Activated CD4-positive, alpha-beta T cell treated with anti-CD3 and anti-CD28 coated beads, Interleukin-2, amount 10 ng/mL, durations not matched to agents 24 days and 14 days (primary cell): ENCODE measurements around the gene EFNB3. TPM values are rescaled to one million over a fixed set of nuclear protein-coding genes. Genes with fewer than 3 reads are reported as not detected.

Experiments
- DNase-seq: peaks from one replicate; pipeline ENCODE4 v3.0.0; 2022
- H3K27ac Mint-ChIP-seq: one replicate; pipeline ENCODE4 v1.8.0; 2022; ENCODE audit warnings: mild to moderate bottlenecking, mixed read lengths
- H3K27me3 Mint-ChIP-seq: one replicate; pipeline ENCODE4 v1.8.0; 2022; ENCODE audit warnings: mixed read lengths
- H3K36me3 Mint-ChIP-seq: one replicate; pipeline ENCODE4 v1.8.0; 2022; ENCODE audit warnings: low read depth, mild to moderate bottlenecking, mixed read lengths
- H3K4me1 Mint-ChIP-seq: one replicate; pipeline ENCODE4 v1.8.0; 2021; ENCODE audit warnings: mixed read lengths
- H3K4me3 Mint-ChIP-seq: one replicate; pipeline ENCODE4 v1.8.0; 2022; ENCODE audit warnings: mild to moderate bottlenecking, moderate library complexity, mixed read lengths
- H3K9me3 Mint-ChIP-seq: one replicate; pipeline ENCODE4 v1.8.0; 2021; ENCODE audit warnings: mixed read lengths
- intact Hi-C: fragments of 100-400 bp; cut with micrococcal nuclease; formaldehyde crosslinking; loops from one replicate; pipeline ENCODE4 v1.15.1; 2023
- total RNA-seq: library from RNA; stranded (reverse); gene quantifications from 2 replicates; pipeline ENCODE4 v1.2.3, GENCODE V29; 2022

EFNB3 gene
- total RNA-seq, 1 donor from 2014 or later = not detected

GRCh38 chr17:7748076-7748775 is 43.2 kb downstream of the EFNB3 start:
- Mint-ChIP-seq H3K4me1 (no peaks in the 10 kb centered on the region), H3K9me3 (no peaks in the 10 kb centered on the region), H3K27ac (no peak overlapping the region), H3K36me3 (no peaks in the 10 kb centered on the region), H3K27me3 (peaks cover 18% of the 10 kb centered on the region), H3K4me3 (no peak overlapping the region)
- intact Hi-C loops = loop anchor here (10.0 kb wide), 1 partner anchor 107 kb away; the partner anchor contains the start of genes CYB5D1, NAA38 and TMEM88
- no peak for DNase-seq

- DNase-seq = no peak
- intact Hi-C loops = no loop called here
- H3K27me3 Mint-ChIP-seq = peaks cover 19% of the 10 kb centered on the region
- no peaks in the 10 kb centered on the region for H3K4me1 Mint-ChIP-seq
- H3K27ac Mint-ChIP-seq = no peak overlapping the region
- no peaks in the 10 kb centered on the region for H3K9me3 Mint-ChIP-seq
- H3K36me3 Mint-ChIP-seq = no peaks in the 10 kb centered on the region
- no peak overlapping the region for H3K4me3 Mint-ChIP-seq
Observed at GRCh38 chr17:7750321-7750821, 45.4 kb downstream of the EFNB3 start.

GRCh38 chr17:7754656-7755055 is 49.7 kb downstream of the EFNB3 start:
- DNase-seq = no peak
- Mint-ChIP-seq H3K9me3 (no peaks in the 10 kb centered on the region), H3K27ac (no peak overlapping the region), H3K4me1 (no peaks in the 10 kb centered on the region), H3K36me3 (no peaks in the 10 kb centered on the region), H3K4me3 (no peak overlapping the region), H3K27me3 (peaks cover 6% of the 10 kb centered on the region)
- intact Hi-C loops = no loop called here

- Mint-ChIP-seq H3K36me3 (no peaks in the 10 kb centered on the region), H3K27me3 (peaks cover 6% of the 10 kb centered on the region), H3K9me3 (no peaks in the 10 kb centered on the region), H3K4me1 (no peaks in the 10 kb centered on the region), H3K4me3 (no peak overlapping the region), H3K27ac (no peak overlapping the region)
- intact Hi-C loops = no loop called here
- no peak for DNase-seq
Observed at GRCh38 chr17:7755095-7755890, 50.3 kb downstream of the EFNB3 start.

- no peaks in the 10 kb centered on the region for H3K36me3 Mint-ChIP-seq
- no peak overlapping the region for H3K4me3 Mint-ChIP-seq
- H3K27me3 Mint-ChIP-seq = peaks cover 6% of the 10 kb centered on the region
- H3K9me3 Mint-ChIP-seq = no peaks in the 10 kb centered on the region
- no peaks in the 10 kb centered on the region for H3K4me1 Mint-ChIP-seq
- no peak for DNase-seq
- H3K27ac Mint-ChIP-seq = no peak overlapping the region
- intact Hi-C loops = no loop called here
Observed at GRCh38 chr17:7756968-7757367, 52.0 kb downstream of the EFNB3 start.

Other genes with a start within 250 kb of the EFNB3 start
- 16.0 and 16.1 TPM in 2 replicates for gene ZBTB4, start 225.6 kb upstream of the EFNB3 start, total RNA-seq
- not detected in 2 replicates for gene SLC35G6, start 223.8 kb upstream of the EFNB3 start, total RNA-seq
- 226 and 230 TPM in 2 replicates for gene POLR2A, start 220.8 kb upstream of the EFNB3 start, total RNA-seq
- gene TNFSF12, start 156.1 kb upstream of the EFNB3 start, total RNA-seq = 21.5 and 21.8 TPM in 2 replicates
- gene TNFSF13, start 146.5 kb upstream of the EFNB3 start, total RNA-seq = 2.4 and 3.5 TPM in 2 replicates
- gene SENP3, start 143.3 kb upstream of the EFNB3 start, total RNA-seq = 89.7 and 93.0 TPM in 2 replicates
- gene CD68, start 125.6 kb upstream of the EFNB3 start, total RNA-seq = 3.2 and 3.5 TPM in 2 replicates
- 92.5 and 104 TPM in 2 replicates for gene MPDU1, start 121.3 kb upstream of the EFNB3 start, total RNA-seq
- 0.43 TPM in 1 of 2 replicates, not detected in the other for gene SOX15, start 115.1 kb upstream of the EFNB3 start, total RNA-seq
- 62.6 and 64.4 TPM in 2 replicates for gene FXR2, start 90.3 kb upstream of the EFNB3 start, total RNA-seq
- 16.5 and 17.7 TPM in 2 replicates for gene SAT2, start 77.4 kb upstream of the EFNB3 start, total RNA-seq
- gene SHBG, start 75.1 kb upstream of the EFNB3 start, total RNA-seq = not detected in 2 replicates
- gene ATP1B2, start 54.3 kb upstream of the EFNB3 start, total RNA-seq = 0.14 and 0.37 TPM in 2 replicates
- 177 and 178 TPM in 2 replicates for gene TP53, start 17.7 kb upstream of the EFNB3 start, total RNA-seq
- gene WRAP53, start 16.7 kb upstream of the EFNB3 start, total RNA-seq = 33.8 and 35.0 TPM in 2 replicates
- not detected in 2 replicates for gene DNAH2, start 12.5 kb downstream of the EFNB3 start, total RNA-seq
- gene KDM6B, start 129.0 kb downstream of the EFNB3 start, total RNA-seq = 121 and 128 TPM in 2 replicates
- gene TMEM88, start 149.9 kb downstream of the EFNB3 start, total RNA-seq = 6.1 and 7.1 TPM in 2 replicates
- gene NAA38, start 152.4 kb downstream of the EFNB3 start, total RNA-seq = 45.2 and 47.5 TPM in 2 replicates
- gene CYB5D1, start 152.8 kb downstream of the EFNB3 start, total RNA-seq = 12.7 and 14.0 TPM in 2 replicates
- gene CHD3, start 183.6 kb downstream of the EFNB3 start, total RNA-seq = 152 and 158 TPM in 2 replicates
- gene RNF227, start 211.1 kb downstream of the EFNB3 start, total RNA-seq = 6.2 and 6.5 TPM in 2 replicates
- 9.7 and 12.8 TPM in 2 replicates for gene KCNAB3, start 224.7 kb downstream of the EFNB3 start, total RNA-seq
- 150 and 159 TPM in 2 replicates for gene TRAPPC1, start 226.7 kb downstream of the EFNB3 start, total RNA-seq
- gene CNTROB, start 227.0 kb downstream of the EFNB3 start, total RNA-seq = 52.4 and 54.5 TPM in 2 replicates